Pulmonary artery endothelial cell (primary cell): ENCODE results near the gene PRDM11. TPM values are rescaled to one million over a fixed set of nuclear protein-coding genes. Genes with fewer than 3 reads are reported as not detected.

Source experiments
- DNase-seq: peaks from one replicate; pipeline ENCODE4 v3.0.0-alpha.2; 2011; ENCODE audit warnings: low read depth, low spot score
- total RNA-seq: library from RNA; depleted of rRNA; stranded (reverse); fragments of >200 nt; gene quantifications from 2 replicates; pipeline ENCODE4 v1.2.3, GENCODE V29; 2014

The PRDM11 gene
- total RNA-seq, 1 donor from 2014 or later = 6.0 TPM

DNA sequence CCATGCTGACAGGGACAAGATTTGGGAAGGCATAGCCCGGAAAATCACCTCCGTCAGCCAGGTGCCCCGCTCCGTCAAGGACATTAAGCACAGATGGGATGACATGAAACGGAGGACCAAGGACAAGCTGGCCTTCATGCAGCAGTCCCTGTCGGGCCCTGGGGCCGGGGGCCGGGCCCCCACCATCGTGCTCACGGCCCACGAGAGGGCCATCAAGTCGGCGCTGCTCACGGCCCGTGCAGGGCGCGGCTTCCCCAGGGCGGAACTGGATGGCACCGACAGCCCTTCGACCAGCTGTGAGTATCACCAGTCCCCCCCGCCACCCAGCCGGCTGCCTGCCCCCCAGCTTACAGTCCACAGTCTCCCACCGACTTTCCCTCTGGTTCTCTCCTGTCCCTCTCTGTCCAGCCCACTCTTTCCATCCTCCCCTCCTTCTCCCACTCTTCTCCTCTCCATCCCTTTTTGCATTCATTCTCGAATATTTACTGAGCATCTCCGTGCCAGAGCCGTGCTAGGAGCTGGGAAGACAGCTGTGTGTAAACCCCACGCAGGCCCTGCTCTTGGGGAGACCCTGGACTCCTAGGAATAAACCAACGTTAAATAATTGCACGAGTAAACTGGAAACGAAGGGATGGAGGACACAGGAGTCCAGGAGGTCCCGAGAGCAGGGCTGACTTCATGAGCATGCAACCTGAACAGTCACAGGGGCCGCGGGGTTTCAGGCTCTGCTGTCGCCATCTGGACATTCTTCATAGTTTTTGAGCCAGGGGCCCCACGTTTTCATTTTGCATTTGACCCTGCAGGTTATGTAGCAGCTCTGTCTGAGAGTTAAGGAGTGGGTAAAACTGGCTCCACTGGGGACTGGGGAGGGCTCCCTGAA, 62.8 kb downstream of the PRDM11 start:
- DNase-seq = no peak

DNA sequence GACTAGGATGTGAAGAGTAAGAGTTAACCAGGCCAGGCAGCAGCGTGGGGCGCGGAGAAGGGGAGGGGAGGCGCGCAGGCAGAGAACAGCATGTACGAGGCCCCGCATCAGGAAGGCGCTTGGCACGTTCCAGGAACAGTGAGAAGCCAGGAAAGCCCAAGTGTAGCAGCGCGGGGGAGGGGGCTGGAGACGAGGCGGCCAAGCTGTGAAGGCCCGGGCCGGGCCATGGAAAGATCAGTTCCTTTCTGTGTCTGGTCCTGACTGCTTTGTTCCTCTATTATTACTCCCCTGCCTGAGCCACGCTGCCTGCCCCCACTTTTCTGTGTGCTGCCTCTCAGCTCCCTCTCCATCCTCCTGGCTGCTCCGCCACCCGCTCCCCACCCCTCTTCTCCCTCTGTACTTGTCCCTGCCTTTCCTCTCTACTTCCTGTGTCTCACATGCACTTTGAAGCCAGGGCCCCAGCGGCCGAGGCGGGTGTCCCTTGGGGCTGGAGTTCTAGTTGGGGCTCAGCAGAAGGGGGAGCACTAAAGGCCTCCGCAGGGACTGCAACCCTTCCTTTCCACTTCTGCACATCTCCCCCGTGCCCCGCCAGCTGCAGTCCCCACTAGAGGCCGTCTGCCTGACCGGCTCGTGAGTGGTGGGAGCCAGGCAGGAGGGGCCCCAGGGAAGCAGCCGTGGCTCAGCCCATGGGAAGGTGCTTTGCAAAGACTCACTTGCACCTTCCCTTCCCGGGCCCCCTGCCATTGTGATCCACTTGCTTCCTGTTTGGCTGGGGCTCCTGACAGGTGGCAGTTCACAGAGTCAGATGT, 63.7 kb downstream of the PRDM11 start:
- DNase-seq = no peak

DNA sequence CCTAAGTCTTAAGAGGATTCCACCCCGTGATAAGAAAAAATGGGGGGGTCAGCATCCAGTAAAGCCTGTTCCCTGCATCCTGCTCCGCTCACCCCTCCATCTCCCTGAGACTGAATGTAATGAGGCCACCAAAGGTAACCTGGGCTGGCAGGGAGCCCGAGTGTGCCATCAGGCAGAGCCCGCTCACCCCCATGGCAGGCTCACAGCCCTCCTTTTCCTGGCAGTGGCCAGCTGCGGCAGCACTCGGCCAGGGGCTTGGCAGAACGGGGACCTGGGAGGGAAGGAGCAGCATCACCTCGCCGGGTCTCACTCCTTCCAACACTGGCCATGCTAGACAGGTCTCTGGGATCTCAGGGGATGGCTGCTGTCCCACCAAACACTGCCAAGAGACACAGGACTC, 64.4 kb downstream of the PRDM11 start:
- DNase-seq = no peak

DNA sequence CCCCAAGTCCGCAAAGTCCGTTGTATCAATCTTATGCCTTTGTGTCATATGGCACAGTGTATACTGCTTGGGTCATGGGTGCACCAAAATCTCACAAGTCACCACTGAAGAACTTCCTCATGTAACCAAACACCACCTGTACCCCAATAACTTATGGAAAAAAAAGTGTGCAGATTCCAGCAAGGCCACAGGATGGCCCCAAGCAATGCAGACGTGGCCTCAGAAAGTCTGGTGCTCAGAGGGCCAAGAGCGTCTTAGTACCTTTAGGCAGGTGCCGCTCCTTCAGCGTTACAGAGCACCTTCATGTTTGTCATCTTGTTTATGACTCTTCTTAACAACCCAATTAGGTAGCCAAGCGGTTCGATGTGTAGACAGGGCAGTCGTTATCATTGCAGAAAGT, 65.3 kb downstream of the PRDM11 start:
- no peak for DNase-seq

DNA sequence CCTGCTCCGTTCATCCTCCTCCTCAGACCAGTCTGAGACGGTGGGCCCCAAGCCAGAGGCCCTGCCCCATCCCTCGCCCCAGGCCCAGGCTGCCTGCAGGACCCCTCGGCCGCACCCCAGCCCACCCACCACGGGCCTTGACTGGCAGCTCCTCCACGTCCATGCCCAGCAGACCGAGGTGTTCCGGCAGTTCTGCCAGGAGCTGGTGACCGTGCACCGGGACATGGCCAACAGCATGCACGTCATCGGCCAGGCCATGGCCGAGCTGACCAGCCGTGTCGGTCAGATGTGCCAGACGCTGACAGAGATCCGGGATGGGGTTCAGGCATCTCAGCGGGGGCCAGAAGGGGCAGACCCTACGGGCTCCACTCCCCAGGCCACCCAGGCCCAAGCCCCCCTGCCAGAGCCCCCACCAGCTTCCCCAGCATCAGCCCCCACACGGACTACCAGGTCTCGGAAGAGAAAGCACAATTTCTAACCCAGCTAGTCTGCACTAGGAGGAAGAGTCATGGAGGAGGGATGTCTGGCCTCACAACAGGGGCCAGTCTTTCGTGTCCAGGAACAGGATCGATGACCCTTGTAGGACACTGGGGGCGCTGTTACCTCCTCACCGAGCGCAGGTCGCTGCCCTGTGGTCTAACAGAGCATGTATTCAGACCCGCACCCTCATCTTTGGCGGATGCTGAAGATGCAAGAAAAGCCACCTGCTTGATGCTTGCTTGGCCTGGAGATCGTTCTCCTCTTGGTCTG, 66.3 kb downstream of the PRDM11 start:
- no peak for DNase-seq

DNA sequence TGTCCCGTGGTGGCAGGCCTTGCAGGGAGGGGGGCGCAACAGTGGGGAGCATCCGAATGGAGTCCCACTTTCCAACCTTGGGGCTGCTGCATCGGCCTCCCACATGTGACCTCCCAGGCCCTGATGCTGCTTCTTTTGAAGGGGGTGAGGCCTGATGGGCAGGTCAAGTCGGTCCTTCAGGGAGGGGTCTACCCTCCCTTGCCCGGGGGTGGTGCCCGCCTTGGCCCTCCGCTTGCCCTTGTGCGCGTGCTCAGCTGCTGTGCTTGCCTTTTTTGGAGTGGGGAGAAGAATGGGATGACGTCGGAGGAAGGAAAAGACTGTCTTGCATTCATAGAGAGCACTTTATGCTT, 66.9 kb downstream of the PRDM11 start:
- DNase-seq = no peak

DNA sequence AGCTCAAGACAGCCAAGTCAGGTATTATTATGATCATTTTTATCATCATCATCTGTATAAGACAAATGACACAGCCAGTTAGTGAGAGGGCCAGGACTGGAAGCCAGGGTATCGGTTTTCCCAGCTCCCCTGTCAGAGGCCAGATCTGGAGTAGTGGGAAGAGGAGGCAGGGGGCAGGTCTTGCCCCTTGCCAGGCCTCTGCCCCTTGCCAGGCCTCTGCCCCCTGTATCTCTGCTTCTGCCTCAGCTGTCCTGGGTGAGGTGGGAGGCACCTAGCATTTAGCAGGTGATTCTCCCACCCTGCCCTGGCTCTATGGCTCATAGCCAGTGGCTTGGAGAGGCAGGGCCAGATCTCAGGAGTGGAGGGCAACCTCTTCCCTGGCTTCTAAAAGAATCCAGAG, 67.3 kb downstream of the PRDM11 start:
- DNase-seq = no peak

DNA sequence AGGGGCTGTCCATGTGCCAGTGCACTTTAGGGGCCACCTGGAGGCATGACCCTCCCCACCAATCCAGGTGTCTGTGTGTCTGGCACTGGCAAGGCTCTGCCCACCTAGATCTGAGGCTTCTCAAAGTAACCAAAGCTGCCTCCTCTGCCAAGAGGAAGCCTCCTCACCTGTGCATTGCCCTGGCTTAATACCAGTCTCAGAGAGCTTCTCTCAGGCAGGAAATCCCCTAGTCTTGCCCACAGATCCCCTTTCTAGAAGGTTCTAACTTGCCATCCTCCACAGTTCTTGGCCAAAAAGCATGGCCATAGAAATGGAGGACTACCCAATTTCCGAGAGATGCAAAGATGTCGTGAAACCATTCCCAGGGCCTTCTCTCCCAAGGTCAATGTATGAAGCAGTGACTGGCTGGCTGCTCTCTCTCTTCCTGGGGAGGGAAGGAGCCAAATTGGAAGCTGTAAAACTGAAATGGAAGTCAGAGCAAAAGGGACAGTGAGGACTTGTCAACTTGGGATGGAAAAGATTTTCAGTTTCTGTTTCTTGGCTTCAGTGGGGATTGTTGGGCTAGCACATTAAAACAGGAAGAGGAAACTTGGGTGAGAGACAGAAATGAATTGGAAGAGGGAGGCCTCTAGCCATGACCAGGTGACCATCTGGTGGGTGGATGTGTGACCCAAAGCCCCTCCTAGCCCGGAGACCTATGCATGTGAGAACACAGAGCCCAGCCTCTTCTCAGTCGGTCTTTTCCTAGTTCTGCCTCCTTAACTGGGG, 68.8 kb downstream of the PRDM11 start:
- DNase-seq = no peak

DNA sequence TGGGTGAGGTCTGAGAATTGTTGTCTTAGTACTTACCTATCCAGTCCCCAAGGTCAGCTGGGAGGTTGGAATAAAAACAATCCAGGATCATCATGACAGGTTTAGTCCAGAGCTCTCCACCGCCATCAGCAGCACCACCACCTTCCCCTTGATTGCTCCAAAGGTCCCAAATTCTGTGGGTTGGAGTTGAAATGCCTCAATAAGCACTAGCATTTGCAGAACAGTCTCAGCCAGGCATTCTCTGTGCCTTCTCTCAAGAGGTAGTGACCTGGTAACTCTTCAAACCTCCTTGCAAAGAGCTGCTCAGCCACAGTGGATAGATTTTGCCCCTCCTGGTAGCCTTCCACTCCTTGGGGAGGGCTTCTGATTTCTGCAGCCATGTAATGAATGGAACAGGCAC, 69.6 kb downstream of the PRDM11 start:
- DNase-seq = no peak

DNA sequence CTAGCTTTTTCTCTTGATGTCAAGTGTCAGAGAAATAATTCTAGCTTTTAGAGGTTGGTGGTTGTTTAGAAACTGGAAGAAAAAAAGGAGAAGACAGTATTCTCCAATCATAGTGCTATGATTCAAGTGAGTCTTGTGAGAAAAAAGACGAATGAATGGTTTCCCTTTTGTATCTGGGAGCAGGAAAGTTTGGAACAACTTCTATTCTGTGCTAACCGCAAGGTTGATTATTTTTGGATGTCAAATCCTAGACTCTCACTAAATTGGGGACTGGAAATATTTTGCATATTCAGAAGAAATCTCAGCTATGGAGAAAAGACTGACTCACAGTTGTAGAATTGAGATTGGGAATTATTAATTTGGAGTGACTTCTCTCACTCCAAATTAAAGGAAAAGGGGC, 70.5 kb downstream of the PRDM11 start:
- no peak for DNase-seq

DNA sequence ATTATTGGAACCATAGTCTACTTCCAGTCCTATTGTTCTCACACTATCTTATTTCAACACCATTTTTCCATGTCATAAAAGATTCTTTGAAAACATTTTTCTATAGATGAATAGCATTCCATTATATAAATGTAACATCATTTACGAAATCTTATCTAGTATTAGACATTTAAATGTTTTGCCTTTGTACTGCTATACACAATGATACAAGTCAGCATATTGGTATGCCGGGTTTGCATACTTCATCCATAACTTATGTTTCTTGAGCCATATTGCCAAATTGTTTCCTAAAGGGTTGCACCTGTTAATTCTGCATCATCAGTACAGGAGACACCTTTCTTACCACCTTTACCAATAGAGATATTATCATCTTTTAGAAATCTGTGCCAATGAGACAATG, 71.6 kb downstream of the PRDM11 start:
- DNase-seq = no peak

DNA sequence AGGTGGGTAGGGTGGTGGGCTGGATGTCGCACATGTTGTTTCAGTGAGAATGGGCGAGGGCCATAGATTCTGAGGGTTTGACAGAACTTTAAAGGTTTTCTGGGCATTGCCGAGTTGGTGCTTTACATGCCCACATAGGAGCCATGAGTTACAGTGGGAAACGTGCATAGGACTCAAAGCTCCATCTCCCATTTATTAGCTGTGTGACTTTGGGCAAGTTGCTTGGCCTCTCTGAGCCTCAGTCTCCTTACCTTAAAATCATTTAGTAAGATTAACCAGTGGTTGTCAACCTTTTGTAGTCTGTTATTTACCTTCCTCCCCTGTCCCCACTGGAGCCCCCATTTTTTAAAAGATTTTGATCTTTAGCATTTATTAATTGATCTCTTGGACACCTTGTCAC, 72.3 kb downstream of the PRDM11 start:
- no peak for DNase-seq

DNA sequence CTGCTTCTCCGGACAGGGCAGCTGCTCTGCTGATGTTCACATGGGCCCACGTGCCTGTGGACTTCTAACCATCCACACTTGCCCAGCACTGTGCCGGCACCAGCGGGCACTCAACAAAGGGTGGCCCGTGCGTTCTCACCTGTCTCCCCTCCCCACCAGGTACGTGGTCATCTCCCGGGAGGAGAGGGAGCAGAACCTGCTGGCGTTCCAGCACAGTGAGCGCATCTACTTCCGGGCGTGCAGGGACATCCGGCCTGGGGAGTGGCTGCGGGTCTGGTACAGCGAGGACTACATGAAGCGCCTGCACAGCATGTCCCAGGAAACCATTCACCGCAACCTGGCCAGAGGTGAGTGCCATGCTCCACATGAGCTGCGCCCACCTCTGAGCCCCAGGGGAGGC, 73.0 kb downstream of the PRDM11 start:
- DNase-seq = no peak

DNA sequence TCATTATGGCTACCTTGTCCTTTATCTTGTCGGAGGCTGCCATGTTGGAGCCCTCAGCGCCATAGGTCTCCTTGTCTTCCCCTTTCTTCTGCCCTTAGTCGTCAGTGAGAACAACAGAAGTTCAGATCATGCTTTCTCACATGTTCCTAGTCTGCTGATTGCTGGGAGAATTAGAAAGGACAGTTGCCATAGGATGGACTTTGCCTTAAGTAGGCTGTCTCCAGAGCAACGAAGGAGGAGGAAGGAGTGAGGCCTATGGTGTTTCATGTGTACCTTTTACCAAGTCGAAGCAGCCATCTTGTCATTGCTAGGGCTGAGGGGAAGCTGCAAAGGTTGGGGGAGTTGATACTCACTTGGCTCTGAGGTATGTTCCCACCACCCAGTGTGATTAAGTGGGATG, 77.1 kb downstream of the PRDM11 start:
- DNase-seq = no peak

DNA sequence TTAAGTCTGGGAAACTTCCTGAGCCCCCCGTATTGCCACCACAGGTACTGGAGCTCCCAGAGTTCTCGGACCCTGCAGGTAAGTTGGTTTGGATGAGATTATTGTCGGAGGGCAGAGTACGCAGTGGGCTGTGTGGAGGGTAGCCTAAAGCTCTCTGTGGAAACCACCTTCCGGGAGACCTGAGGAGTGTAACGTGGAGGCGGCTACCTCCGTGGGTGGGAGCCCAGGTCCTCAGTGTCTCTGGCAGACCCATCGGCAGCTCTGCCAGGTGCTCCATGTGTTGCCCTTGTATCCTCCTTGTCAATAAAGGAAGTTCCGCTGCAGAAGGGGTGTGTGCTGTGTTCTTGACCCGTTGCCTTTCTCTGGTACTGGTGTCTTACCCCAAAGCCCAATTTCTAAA, 78.3 kb downstream of the PRDM11 start:
- no peak for DNase-seq

DNA sequence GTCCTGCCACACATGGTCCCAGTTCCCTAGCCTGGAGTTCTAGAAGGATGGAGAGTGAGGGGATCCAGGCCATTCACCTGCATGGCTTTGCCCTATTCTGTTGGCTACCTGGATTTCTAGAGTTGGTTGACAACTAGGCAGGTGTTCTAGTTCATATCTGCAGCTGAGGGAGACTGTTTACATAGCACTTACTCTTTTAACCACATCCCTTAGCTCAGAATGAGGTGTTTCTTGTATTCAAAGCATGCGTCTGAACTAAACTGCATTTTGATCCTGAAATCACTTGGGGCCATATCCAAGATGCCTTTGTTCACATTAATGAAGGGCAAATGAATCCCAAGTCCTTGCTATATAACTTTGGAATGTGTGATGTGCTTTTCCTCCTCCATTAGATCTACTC, 78.8 kb downstream of the PRDM11 start:
- no peak for DNase-seq

DNA sequence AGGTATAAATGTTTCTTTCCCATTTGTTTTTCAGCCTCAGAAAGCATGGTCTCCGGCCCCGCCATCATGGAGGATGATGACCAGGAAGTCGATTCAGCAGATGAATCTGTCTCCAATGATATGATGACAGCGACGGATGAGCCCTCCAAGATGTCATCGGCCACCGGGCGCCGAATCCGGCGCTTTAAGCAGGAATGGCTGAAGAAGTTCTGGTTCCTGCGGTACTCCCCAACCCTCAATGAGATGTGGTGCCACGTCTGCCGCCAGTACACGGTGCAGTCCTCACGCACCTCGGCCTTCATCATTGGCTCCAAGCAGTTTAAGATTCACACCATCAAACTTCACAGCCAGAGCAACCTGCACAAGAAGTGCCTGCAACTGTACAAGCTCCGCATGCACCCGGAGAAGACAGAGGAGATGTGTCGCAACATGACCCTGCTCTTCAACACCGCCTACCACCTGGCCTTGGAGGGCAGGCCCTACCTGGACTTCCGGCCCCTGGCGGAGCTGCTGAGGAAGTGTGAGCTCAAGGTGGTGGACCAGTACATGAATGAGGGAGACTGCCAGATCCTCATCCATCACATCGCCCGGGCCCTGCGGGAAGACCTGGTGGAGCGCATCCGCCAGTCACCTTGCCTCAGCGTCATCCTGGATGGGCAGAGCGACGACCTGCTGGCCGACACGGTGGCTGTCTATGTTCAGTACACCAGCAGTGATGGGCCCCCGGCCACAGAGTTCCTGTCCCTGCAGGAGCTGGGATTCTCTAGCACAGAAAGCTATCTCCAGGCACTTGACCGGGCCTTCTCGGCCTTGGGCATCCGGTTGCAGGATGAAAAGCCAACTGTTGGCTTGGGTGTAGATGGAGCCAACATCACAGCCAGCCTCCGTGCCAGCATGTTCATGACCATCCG, 79.8 kb downstream of the PRDM11 start:
- no peak for DNase-seq

DNA sequence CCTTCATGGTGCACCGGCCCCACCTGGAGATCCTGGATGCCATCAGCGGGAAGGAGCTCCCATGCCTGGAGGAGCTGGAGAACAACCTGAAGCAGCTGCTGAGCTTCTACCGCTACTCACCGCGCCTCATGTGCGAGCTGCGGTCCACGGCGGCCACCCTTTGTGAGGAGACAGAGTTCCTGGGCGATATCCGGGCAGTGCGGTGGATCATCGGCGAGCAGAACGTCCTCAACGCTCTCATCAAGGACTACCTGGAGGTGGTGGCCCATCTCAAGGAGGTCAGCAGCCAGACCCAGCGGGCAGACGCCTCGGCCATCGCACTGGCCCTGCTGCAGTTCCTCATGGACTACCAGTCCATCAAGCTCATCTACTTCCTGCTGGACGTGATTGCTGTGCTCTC, 80.5 kb downstream of the PRDM11 start:
- DNase-seq = no peak

DNA sequence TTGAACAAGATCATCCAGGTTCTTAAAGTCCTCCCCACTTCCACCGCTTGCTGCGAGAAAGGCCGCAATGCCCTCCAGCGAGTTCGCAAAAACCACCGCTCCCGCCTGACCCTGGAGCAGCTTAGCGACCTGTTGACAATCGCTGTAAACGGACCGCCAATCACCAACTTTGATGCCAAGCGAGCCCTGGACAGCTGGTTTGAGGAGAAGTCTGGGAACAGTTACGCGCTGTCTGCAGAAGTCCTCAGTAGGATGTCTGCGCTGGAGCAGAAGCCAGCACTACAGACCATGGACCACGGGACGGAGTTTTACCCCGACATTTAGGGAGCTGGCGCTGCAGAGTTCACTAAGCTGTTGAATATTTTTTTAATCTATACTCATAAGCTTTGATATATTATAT, 81.4 kb downstream of the PRDM11 start:
- no peak for DNase-seq

DNA sequence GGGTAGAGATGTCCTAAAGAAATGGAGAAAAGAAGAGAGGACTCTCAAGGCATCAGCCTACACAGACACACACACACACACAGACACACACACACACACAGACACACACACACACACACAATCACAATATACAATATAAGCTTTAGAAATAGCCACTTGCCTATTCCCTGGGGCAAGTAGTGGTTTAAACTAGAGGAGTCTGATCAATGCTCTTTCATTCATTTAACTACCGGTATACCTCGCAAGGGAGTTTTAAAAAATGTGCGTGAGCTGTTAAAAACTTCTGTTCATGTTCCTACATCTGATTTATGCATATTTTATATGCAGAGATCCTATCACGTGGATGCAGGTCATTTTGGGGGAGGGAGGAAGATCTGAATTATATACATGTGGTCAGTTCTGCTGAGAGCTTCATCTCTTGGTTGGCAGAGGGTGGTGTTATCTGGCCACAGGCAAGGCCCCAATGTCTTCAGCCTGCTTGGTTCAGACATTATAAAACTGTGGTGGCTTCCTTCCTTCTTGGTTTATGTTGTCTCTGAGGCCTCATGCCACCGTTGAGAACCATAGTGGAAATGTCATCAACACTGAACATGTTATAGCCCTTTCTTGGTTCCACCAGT, 83.1 kb downstream of the PRDM11 start:
- no peak for DNase-seq
